OCI-M2 (cell line): ENCODE measurements around the gene SYCP3.
"Not testable (repeated sequence)": the region's sequence is repeated elsewhere in the genome, so short reads cannot be mapped to it uniquely, and the experiment has no call there.

ENCODE experiments used
- DNase-seq: peaks from one replicate; lab custom pipeline; 2025; ENCODE audit not compliant: unreplicated experiment; lab: John Stamatoyannopoulos, UW

The SYCP3 gene

GRCh38 chr12:101713930-101714329 lies 25.3 kb downstream of the SYCP3 start:
- DNase-seq = no peak

- no peak for DNase-seq
These were observed 26.1 kb downstream of the SYCP3 start for GRCh38 chr12:101713059-101713682.

GRCh38 chr12:101710288-101710687 lies 29.0 kb downstream of the SYCP3 start:
- DNase-seq = no peak

GRCh38 chr12:101707131-101707782 lies 32.0 kb downstream of the SYCP3 start:
- no peak for DNase-seq

GRCh38 chr12:101706403-101706802 lies 32.9 kb downstream of the SYCP3 start:
- no peak for DNase-seq

GRCh38 chr12:101703487-101703886 lies 35.8 kb downstream of the SYCP3 start:
- DNase-seq = no peak

- DNase-seq = no peak
These were observed 38.9 kb downstream of the SYCP3 start for GRCh38 chr12:101700299-101700820.

- DNase-seq = no peak
These were observed 40.4 kb downstream of the SYCP3 start for GRCh38 chr12:101698800-101699347.

DNA sequence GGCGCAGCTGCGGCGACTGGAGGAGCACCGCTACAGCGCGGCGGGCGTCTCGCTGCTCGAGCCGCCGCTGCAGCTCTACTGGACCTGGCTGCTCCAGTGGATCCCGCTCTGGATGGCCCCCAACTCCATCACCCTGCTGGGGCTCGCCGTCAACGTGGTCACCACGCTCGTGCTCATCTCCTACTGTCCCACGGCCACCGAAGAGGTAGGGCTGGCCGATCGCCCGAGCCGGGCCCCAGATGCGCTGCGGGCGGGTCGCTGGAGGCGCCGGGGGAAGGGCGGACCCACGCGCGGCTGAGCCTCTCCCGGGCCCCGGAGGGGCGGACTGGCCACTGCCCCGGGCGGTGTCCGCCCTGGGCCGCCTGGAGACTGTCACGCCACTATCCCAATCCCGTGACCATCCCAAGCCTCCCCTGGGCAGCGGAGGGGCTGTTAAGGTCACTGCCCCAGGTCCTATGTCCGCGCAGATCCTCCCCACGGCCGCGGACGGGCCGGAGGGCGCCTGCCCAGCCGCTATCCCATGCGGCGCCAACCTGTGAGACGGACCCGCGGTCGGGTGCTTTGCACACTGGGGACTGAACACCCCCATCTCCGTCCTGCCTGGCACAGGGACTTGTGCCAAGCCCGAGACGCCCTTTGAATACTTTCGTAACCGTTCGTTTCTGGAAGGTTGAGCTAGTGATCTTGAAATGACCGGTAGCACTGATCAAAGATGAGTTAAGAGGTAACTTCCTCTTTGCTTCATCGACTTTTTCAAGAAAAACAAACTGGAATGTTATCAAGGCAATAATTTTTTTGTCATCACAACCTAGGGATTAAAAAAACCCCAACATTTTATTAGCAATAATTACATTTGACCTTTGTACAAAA lies 41.1 kb downstream of the SYCP3 start:
- DNase-seq = no peak

GRCh38 chr12:101697197-101697929 lies 41.9 kb downstream of the SYCP3 start, which contains the start of gene CHPT1:
TSS of gene CHPT1 (plus strand) at chr12:101697640. CDS start at chr12:101697862, 222 bp downstream.
- peak; percentile 24 for DNase-seq

- peak; percentile 21 for DNase-seq
These were observed 42.7 kb downstream of the SYCP3 start for GRCh38 chr12:101696251-101697196.

GRCh38 chr12:101695706-101696105 lies 43.6 kb downstream of the SYCP3 start:
- DNase-seq = no peak

DNA sequence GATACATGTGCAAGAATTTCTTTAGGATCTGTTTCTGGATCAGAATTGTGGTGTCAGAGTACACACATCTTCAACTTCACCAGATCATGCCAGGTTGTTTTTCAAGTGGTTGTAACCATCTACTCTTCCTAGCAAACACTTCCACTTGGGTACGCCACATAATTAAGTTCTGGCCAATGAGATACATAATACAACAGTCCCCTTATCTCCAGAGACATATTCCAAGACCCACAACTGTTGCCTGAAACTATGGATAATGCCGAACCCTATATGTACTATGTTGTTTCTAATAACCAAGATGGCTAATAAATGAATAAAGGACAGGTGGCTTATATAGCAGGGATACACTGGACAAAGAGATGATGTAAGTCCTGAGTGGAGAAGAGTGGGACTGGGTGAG lies 44.3 kb downstream of the SYCP3 start:
- no peak for DNase-seq

- DNase-seq = no peak
These were observed 44.9 kb downstream of the SYCP3 start for GRCh38 chr12:101694297-101694848.

DNA sequence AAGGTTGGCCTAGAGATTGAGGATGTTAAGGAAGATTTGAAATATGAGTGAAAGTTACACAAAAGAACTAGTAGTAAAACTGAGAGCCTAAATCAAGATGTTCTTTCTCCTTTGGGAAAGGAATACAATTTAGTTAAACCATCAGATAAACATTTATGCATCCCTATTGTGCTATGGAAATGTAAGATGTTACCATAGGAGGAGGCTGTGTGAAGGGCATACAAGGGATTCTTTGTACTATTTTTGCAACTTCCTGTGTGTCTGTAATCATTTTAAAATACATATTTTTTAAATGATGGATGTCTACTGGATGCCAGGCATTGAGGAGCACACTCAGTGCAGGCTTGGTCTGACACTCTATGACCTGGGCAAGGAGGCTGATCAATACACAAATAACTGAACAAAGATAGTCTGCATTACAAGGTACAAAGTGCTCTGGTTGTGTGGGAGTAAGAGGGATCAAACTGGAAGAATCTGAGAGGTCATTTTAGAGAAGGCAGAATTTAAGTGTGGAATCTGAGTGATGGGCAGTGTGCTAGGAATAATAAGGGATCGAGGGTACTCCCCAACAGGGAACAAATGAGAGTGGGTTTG lies 47.7 kb downstream of the SYCP3 start:
- no peak for DNase-seq

DNA sequence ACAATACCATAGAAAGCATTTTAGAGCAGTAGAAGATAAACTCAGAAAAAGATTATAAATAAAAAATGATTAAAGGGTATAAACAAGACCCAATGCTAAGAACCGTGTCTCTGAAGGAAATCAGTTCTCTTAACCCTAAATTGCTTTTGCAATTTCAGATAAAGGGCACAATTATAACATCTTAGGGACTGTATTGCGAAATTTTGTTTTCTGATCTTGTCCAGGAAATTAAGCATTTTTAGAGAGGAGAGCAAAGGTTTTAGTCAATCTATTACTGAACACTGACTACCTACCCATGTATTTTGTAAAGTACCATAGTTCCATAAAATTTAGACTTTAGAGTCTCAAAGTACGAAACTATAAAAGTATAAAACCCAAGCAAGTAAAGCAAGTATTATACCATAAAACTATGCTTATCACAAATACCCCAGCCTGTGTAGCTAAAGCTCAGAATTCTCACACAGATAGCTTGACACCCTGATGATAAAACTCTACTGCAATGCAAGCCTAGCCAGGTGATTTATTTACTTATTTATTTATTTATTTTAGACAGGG lies 48.6 kb downstream of the SYCP3 start:
- no peak for DNase-seq

DNA sequence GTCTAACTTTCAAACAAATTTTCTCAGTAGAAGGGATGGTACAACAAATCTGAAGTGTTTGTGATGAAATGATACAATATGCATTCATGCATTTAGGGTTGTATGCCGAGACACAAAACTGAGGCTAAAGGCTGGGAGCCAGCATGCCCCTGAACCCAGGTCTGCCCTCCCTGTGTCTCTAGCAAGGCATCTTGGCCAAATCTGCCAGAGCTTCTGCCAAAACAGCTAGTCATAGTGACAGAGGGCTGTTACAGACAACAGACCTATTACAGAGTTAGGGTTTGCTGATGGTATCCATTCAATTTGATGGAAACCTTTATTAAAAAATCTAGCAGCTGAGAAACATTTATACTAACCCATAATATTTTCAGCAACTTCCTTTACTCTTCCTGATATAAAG lies 53.1 kb downstream of the SYCP3 start:
- no peak for DNase-seq

DNA sequence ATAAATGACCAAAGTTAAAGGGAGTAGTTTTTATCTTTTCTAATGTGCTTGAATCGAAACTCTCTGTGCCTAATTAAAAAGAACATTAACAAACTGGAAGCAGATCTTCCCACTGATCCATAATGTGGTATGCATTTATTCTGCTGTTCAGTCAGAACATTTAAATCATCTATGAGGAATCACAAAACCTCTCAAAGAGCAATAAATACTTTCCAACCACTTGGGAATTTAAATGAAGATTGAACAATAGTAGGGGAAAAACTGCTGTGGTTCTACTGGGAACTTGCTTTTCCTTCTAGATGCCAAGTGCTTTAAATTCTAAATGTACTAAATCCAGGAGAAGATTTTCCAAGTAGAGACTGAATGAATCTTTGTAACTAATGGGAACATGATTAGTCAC lies 54.2 kb downstream of the SYCP3 start:
- DNase-seq = no peak

DNA sequence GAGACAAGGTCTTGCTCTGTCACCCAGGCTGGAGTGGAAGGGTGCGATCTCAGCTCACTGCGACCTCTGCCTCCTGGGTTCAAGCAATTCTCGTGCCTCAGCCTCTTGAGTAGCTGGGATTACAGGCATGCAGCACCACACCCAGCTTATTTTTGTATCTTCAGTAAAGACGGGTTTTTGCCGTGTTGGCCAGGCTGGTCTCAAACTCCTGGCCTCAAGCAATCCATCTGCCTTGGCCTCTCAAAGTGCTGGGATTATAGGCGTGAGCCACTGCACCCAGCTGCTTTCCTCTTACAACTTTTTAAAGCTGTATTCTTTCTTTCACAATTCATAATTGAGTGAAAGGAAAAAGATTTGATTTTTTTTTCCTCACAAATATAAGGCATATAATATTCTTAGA lies 57.6 kb downstream of the SYCP3 start:
- DNase-seq = not testable (repeated sequence)
